Osteoblast (primary cell): ENCODE data around the gene KCTD10. TPM values are rescaled to one million over a fixed set of nuclear protein-coding genes. Genes with fewer than 3 reads are reported as not detected.
A peak's percentile ranks its signal among the peaks of the same experiment; 100 is the strongest.

Experiments
- DNase-seq: peaks from one replicate; pipeline ENCODE4 v3.0.0; 2011; ENCODE audit warnings: low spot score, mixed read lengths; ENCODE audit not compliant: insufficient read length; ENCODE audit errors: missing footprints
- H2AFZ ChIP-seq: 2 replicates; pipeline ENCODE4 v1.6.0; 2011; ENCODE audit warnings: mild to moderate bottlenecking, low read length
- H3K27ac ChIP-seq: 2 replicates; pipeline ENCODE4 v1.5.1; 2011; ENCODE audit warnings: mild to moderate bottlenecking, low read depth, low read length, moderate library complexity
- H3K27me3 ChIP-seq: 2 replicates; pipeline ENCODE4 v1.6.0; 2012; ENCODE audit warnings: mild to moderate bottlenecking, control low read depth, inconsistent platforms, low read length, moderate library complexity; ENCODE audit not compliant: insufficient read depth
- H3K36me3 ChIP-seq: 2 replicates; pipeline ENCODE4 v1.5.1; 2011; ENCODE audit warnings: mild to moderate bottlenecking, low read length, control low read depth, moderate library complexity; ENCODE audit not compliant: insufficient read depth
- H3K4me1 ChIP-seq: 2 replicates; pipeline ENCODE4 v1.5.1; 2011; ENCODE audit warnings: mild to moderate bottlenecking, low read length, control low read depth, moderate library complexity; ENCODE audit not compliant: insufficient read depth
- H3K4me2 ChIP-seq: 2 replicates; pipeline ENCODE4 v1.6.0; 2011; ENCODE audit warnings: mild to moderate bottlenecking, low read length; ENCODE audit not compliant: insufficient read depth
- H3K4me3 ChIP-seq: fragments of 200-600 bp; sonication (generic); 3 replicates; pipeline ENCODE4 v1.5.1; 2012; ENCODE audit warnings: mild to moderate bottlenecking, low read length, inconsistent platforms; ENCODE audit not compliant: insufficient read depth
- H3K79me2 ChIP-seq: 2 replicates; pipeline ENCODE4 v1.6.0; 2012; ENCODE audit warnings: mild to moderate bottlenecking, low read length, control low read depth, inconsistent platforms; ENCODE audit not compliant: insufficient read depth
- H3K9me3 ChIP-seq: 2 replicates; pipeline ENCODE4 v1.5.1; 2011; ENCODE audit warnings: low read depth, low read length, control low read depth
- H4K20me1 ChIP-seq: 2 replicates; pipeline ENCODE4 v1.6.0; 2012; ENCODE audit warnings: mild to moderate bottlenecking, low read length, control low read depth; ENCODE audit not compliant: insufficient read depth
- CTCF ChIP-seq: IDR thresholded peaks from 2 replicates; pipeline ENCODE4 v1.5.1; 2011; ENCODE audit warnings: mild to moderate bottlenecking, low read depth, low read length, moderate library complexity; ENCODE audit errors: extremely low read depth
- total RNA-seq: library from RNA; depleted of rRNA; stranded (reverse); fragments of >200 nt; gene quantifications from 2 replicates; pipeline ENCODE4 v1.2.3, GENCODE V29; 2012

The KCTD10 gene
- total RNA-seq, 1 donor, result 102 TPM

- Histone ChIP-seq H3K79me2 (peaks cover 84% of the 10 kb centered on the region), H2AFZ (no peak overlapping the region), H3K4me1 (peaks cover 63% of the 10 kb centered on the region), H3K36me3 (peaks cover 52% of the 10 kb centered on the region), H3K27me3 (no peaks in the 10 kb centered on the region), H3K9me3 (no peaks in the 10 kb centered on the region), H3K4me3 (no peak overlapping the region), H3K4me2 (peak overlapping the region; percentile 34), H3K27ac (peak overlapping the region; percentile 100), H4K20me1 (no peaks in the 10 kb centered on the region)
- no peak for DNase-seq
- no peak for TF ChIP-seq CTCF
Observed at GRCh38 chr12:109458771-109459208, 18.3 kb downstream of the KCTD10 start.

- Histone ChIP-seq H3K79me2 (peaks cover 87% of the 10 kb centered on the region), H3K9me3 (no peaks in the 10 kb centered on the region), H3K4me2 (peak overlapping the region; percentile 34), H3K27me3 (no peaks in the 10 kb centered on the region), H3K27ac (peak overlapping the region; percentile 100), H3K4me1 (peaks cover 56% of the 10 kb centered on the region), H3K36me3 (peaks cover 59% of the 10 kb centered on the region), H4K20me1 (no peaks in the 10 kb centered on the region), H3K4me3 (no peak overlapping the region), H2AFZ (no peak overlapping the region)
- TF ChIP-seq CTCF, result no peak
- peak; percentile 83 for DNase-seq
Observed at GRCh38 chr12:109458086-109458485, 19.0 kb downstream of the KCTD10 start.

- H3K4me2 ChIP-seq, result no peak overlapping the region
- peaks cover 94% of the 10 kb centered on the region for H3K79me2 ChIP-seq
Observed at GRCh38 chr12:109455706-109456105, 21.4 kb downstream of the KCTD10 start.

GRCh38 chr12:109452489-109452888, 24.6 kb downstream of the KCTD10 start:
- no peak overlapping the region for H3K4me2 ChIP-seq
- peak; percentile 42 for DNase-seq
- H3K36me3 ChIP-seq, result peaks cover 95% of the 10 kb centered on the region

More at GRCh38 chr12:109455706-109456105, 21.4 kb downstream of the KCTD10 start:
- no peak overlapping the region for H3K4me3 ChIP-seq
- H3K9me3 ChIP-seq, result no peaks in the 10 kb centered on the region
- H3K36me3 ChIP-seq, result peaks cover 83% of the 10 kb centered on the region
- no peaks in the 10 kb centered on the region for H3K27me3 ChIP-seq
- peaks cover 34% of the 10 kb centered on the region for H3K4me1 ChIP-seq
- H2AFZ ChIP-seq, result no peak overlapping the region
- no peak for DNase-seq
- TF ChIP-seq CTCF, result no peak
- peaks cover under 1% of the 10 kb centered on the region for H4K20me1 ChIP-seq
- H3K27ac ChIP-seq, result no peak overlapping the region

More at GRCh38 chr12:109452489-109452888, 24.6 kb downstream of the KCTD10 start:
- Histone ChIP-seq H3K27me3 (no peaks in the 10 kb centered on the region), H3K4me1 (peaks cover 4% of the 10 kb centered on the region), H4K20me1 (peaks cover 14% of the 10 kb centered on the region), H3K79me2 (peaks cover 95% of the 10 kb centered on the region), H3K9me3 (no peaks in the 10 kb centered on the region), H3K4me3 (no peak overlapping the region), H3K27ac (peak overlapping the region; percentile 20), H2AFZ (no peak overlapping the region)
- TF ChIP-seq CTCF, result no peak
